ENCODE measurements around the gene PTPRN2.

DNA sequence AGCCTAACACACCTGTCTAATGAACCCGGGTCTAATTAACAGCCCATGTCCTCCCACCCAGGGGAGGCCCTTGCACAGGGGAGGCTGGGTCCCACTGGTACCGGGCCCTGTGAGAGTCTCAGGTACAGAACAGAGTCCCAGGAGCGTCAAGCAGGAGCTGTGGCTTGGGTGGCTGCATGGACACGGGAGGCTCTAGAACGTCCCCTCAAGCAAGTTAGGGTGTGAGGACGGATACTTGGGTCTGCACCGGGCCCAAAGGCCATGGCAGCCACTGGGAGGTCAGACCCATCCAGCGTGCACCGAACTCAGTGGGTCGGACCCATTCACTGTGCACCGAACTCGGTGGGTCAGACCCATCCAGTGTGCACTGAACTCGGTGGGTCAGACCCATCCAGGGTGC, 941.1 kb downstream of the PTPRN2 start:
- TF ChIP-seq, protein P1, sequence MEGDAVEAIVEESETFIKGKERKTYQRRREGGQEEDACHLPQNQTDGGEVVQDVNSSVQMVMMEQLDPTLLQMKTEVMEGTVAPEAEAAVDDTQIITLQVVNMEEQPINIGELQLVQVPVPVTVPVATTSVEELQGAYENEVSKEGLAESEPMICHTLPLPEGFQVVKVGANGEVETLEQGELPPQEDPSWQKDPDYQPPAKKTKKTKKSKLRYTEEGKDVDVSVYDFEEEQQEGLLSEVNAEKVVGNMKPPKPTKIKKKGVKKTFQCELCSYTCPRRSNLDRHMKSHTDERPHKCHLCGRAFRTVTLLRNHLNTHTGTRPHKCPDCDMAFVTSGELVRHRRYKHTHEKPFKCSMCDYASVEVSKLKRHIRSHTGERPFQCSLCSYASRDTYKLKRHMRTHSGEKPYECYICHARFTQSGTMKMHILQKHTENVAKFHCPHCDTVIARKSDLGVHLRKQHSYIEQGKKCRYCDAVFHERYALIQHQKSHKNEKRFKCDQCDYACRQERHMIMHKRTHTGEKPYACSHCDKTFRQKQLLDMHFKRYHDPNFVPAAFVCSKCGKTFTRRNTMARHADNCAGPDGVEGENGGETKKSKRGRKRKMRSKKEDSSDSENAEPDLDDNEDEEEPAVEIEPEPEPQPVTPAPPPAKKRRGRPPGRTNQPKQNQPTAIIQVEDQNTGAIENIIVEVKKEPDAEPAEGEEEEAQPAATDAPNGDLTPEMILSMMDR (IDR thresholded peaks at IDR 0.05; ENCODE audit: low read depth, low read length), result no peak
- TF ChIP-seq POLR2A (IDR thresholded peaks at IDR 0.05; ENCODE audit: extremely low read depth, insufficient read length) (no peak), MYC (IDR thresholded peaks at IDR 0.05; ENCODE audit: low read depth, low read length) (no peak)
- TF ChIP-seq, protein P2, sequence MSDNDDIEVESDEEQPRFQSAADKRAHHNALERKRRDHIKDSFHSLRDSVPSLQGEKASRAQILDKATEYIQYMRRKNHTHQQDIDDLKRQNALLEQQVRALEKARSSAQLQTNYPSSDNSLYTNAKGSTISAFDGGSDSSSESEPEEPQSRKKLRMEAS (IDR thresholded peaks at IDR 0.05; ENCODE audit: low read depth, low read length), result no peak
